HepG2 (cell line): Measurements from ENCODE around the gene ARSH. TPM values are rescaled to one million over a fixed set of nuclear protein-coding genes. Genes with fewer than 3 reads are reported as not detected.

Experiments used
- ATAC-seq: fragments of 200-7000 bp; cut with Tn5 transposase; 3 replicates; pipeline ENCODE4 v1.9.1; 2020; ENCODE audit warnings: mild to moderate bottlenecking, moderate library complexity
- BruUV-seq: library from RNA; stranded (reverse); fragments of 400-500 nt; replicated peaks from 2 replicates; lab custom pipeline; 2021; lab: Mats Ljungman, UMichigan
- CTCF ChIA-PET: fragments of 300-600 bp; formaldehyde crosslinking; extraction: SDS; loops from one replicate; lab custom pipeline; 2021; ENCODE audit warnings: low total read pairs, inconsistent platforms, low intra/inter-chr PET ratio; lab: Yijun Ruan, JAX
- POLR2A ChIA-PET: fragments of 350-600 bp; sonication (Branson Sonifier 250); formaldehyde crosslinking; loops from one replicate; lab custom pipeline; 2020; ENCODE audit warnings: antibody characterized with exemption, inconsistent platforms; lab: Yijun Ruan, JAX
- DNase-seq: peaks from one replicate; pipeline ENCODE4 v3.0.0-alpha.2; 2015; ENCODE audit warnings: low spot score
- FAIRE-seq: peaks from 3 replicates; lab custom pipeline; 2011; peaks lifted over from hg19 to GRCh38; lab: Jason Lieb, UNC
- H2AFZ ChIP-seq: one replicate; pipeline ENCODE4 v1.6.1; 2011; ENCODE audit warnings: low read length, inconsistent platforms
- H3K27ac ChIP-seq: fragments of 300-600 bp; 3 replicates; pipeline ENCODE4 v1.8.0; 2011; ENCODE audit warnings: mixed run types, mild to moderate bottlenecking, mixed read lengths, low read length, inconsistent platforms; ENCODE audit not compliant: insufficient read depth; ENCODE audit errors: extremely low read length
- H3K27me3 ChIP-seq, 2 experiments: fragments of 200-600 bp in 1 of 2; 2 replicates in 1 of 2; 3 replicates in 1 of 2; pipeline versions ENCODE4 v1.6.0 to v1.8.0; 2011; ENCODE audit warnings: low read length in 2 of 2, mild to moderate bottlenecking in 2 of 2, moderate library complexity in 2 of 2, inconsistent platforms in 1 of 2; ENCODE audit not compliant: insufficient read depth in 2 of 2, control insufficient read depth in 1 of 2
- H3K36me3 ChIP-seq, 2 experiments: fragments of 200-600 bp in 1 of 2; replicated peaks in 1 of 2; 2 replicates in 1 of 2; 3 replicates in 1 of 2; pipeline versions ENCODE4 v1.5.1 to v1.8.0; 2011; ENCODE audit warnings: low read length in 2 of 2, inconsistent platforms in 1 of 2; ENCODE audit not compliant: insufficient read depth in 2 of 2, control insufficient read depth in 1 of 2
- H3K4me1 ChIP-seq: 2 replicates; pipeline ENCODE4 v1.5.1; 2012; ENCODE audit warnings: low read length, inconsistent platforms; ENCODE audit not compliant: insufficient read depth
- H3K4me2 ChIP-seq: 2 replicates; pipeline ENCODE4 v1.6.0; 2011; ENCODE audit warnings: low read depth, low read length, inconsistent platforms
- H3K4me3 ChIP-seq, 3 experiments: fragments of 200-600 bp in 1 of 3; sonication (generic), shearing (Covaris generic) in 1 of 3; replicated peaks in 1 of 3; 2 replicates each; pipeline ENCODE4 v1.5.1; 2011 to 2016; ENCODE audit warnings: low read length in 3 of 3, inconsistent platforms in 2 of 3, low read depth in 2 of 3, mild to moderate bottlenecking in 2 of 3, control low read depth in 1 of 3, mixed read lengths in 1 of 3; ENCODE audit not compliant: insufficient read depth in 1 of 3
- H3K79me2 ChIP-seq: one replicate; pipeline ENCODE4 v1.6.1; 2011; ENCODE audit warnings: low read length, inconsistent platforms; ENCODE audit not compliant: insufficient read depth
- H3K9ac ChIP-seq: 2 replicates; pipeline ENCODE4 v1.6.0; 2011; ENCODE audit warnings: mild to moderate bottlenecking, low read depth, low read length, inconsistent platforms; ENCODE audit not compliant: insufficient read depth
- H3K9me3 ChIP-seq: 2 replicates; pipeline ENCODE4 v1.5.1; 2012; ENCODE audit warnings: mild to moderate bottlenecking, low read length
- H4K20me1 ChIP-seq: 2 replicates; pipeline ENCODE4 v1.6.0; 2011; ENCODE audit warnings: inconsistent platforms, mild to moderate bottlenecking, low read length, moderate library complexity; ENCODE audit not compliant: insufficient read depth
- ETV5 ChIP-seq: IDR thresholded peaks from 2 replicates; pipeline ENCODE4 v1.6.1; 2018; ENCODE audit warnings: missing biosample characterization, missing genetic modification reagents, inconsistent platforms, borderline replicate concordance
- FOXC1 ChIP-seq: sonication (generic); formaldehyde crosslinking; IDR thresholded peaks from 2 replicates; pipeline ENCODE4 v1.8.0; 2022; ENCODE audit warnings: mild to moderate bottlenecking, missing genetic modification reagents, borderline replicate concordance
- JUNB ChIP-seq: sonication (generic); formaldehyde crosslinking; IDR thresholded peaks from 2 replicates; pipeline ENCODE4 v1.8.0; 2022; ENCODE audit warnings: missing genetic modification reagents, mild to moderate bottlenecking, borderline replicate concordance
- MIER3 ChIP-seq: IDR thresholded peaks from 2 replicates; pipeline ENCODE4 v1.6.1; 2016; ENCODE audit warnings: missing compliant biosample characterization, borderline replicate concordance
- MXD4 ChIP-seq: IDR thresholded peaks from 2 replicates; pipeline ENCODE4 v1.6.1; 2016; ENCODE audit warnings: mild to moderate bottlenecking, missing biosample characterization, missing genetic modification reagents
- NONO ChIP-seq, 2 experiments: fragments of 450-650 bp in 1 of 2; sonication (generic) in 1 of 2; formaldehyde crosslinking in 1 of 2; IDR thresholded peaks in 1 of 2; conservative IDR thresholded peaks in 1 of 2; 2 replicates each; pipeline versions ENCODE4 v1.6.1 to v1.8.0; 2017 to 2022; ENCODE audit warnings: mild to moderate bottlenecking in 1 of 2, missing genetic modification reagents in 1 of 2, moderate library complexity in 1 of 2
- NR1H2 ChIP-seq: sonication (generic); formaldehyde crosslinking; IDR thresholded peaks from 2 replicates; pipeline ENCODE4 v1.8.1; 2022; ENCODE audit warnings: low read depth, missing genetic modification reagents, borderline replicate concordance
- PAX8 ChIP-seq: sonication (generic); formaldehyde crosslinking; IDR thresholded peaks from 2 replicates; pipeline ENCODE4 v1.8.0; 2022; ENCODE audit warnings: mild to moderate bottlenecking, missing genetic modification reagents, borderline replicate concordance
- RFX1 ChIP-seq: fragments of 450-650 bp; IDR thresholded peaks from 2 replicates; pipeline ENCODE4 v1.6.1; 2017
- SMARCE1 ChIP-seq: fragments of 450-650 bp; IDR thresholded peaks from 2 replicates; pipeline ENCODE4 v1.6.1; 2017; ENCODE audit warnings: borderline replicate concordance
- ZFP36L2 ChIP-seq: sonication (generic); formaldehyde crosslinking; IDR thresholded peaks from 2 replicates; pipeline ENCODE4 v1.4.0; 2020; ENCODE audit warnings: missing genetic modification reagents
- ZGPAT ChIP-seq: IDR thresholded peaks from 2 replicates; pipeline ENCODE4 v1.6.1; 2016; ENCODE audit warnings: mild to moderate bottlenecking
- ZNF530 ChIP-seq: sonication (generic); formaldehyde crosslinking; IDR thresholded peaks from 2 replicates; pipeline ENCODE4 v1.5.0; 2020; ENCODE audit warnings: low read depth, mild to moderate bottlenecking, missing genetic modification reagents
- ZNF550 ChIP-seq: sonication (generic); formaldehyde crosslinking; IDR thresholded peaks from 2 replicates; pipeline ENCODE4 v1.4.0; 2020; ENCODE audit warnings: mild to moderate bottlenecking, missing genetic modification reagents, borderline replicate concordance
- ZNF569 ChIP-seq: sonication (generic); formaldehyde crosslinking; IDR thresholded peaks from 2 replicates; pipeline ENCODE4 v1.5.0; 2020; ENCODE audit warnings: mild to moderate bottlenecking, missing genetic modification reagents, moderate library complexity, borderline replicate concordance
- ZNF770 ChIP-seq: sonication (generic); formaldehyde crosslinking; IDR thresholded peaks from 2 replicates; pipeline ENCODE4 v1.5.0; 2020; ENCODE audit warnings: mild to moderate bottlenecking, missing genetic modification reagents
- ZNF788 ChIP-seq: sonication (generic); formaldehyde crosslinking; IDR thresholded peaks from 2 replicates; pipeline ENCODE4 v1.5.0; 2020; ENCODE audit warnings: mild to moderate bottlenecking, missing genetic modification reagents, borderline replicate concordance
- WGBS: methylation state at CpG from one replicate; pipeline ENCODE4 v1.1.6; 2017; ENCODE audit warnings: low lambda C conversion rate; 5-methylcytosine and 5-hydroxymethylcytosine counted together
- in situ Hi-C: cut with HindIII; loops from 2 replicates; pipeline ENCODE4 v1.10.0; 2017; ENCODE audit warnings: low pct_unique_long_range_greater_than_20kb; ENCODE audit not compliant: extremely low pct_ligation_motif_present
- intact Hi-C: fragments of 100-400 bp; cut with micrococcal nuclease; formaldehyde crosslinking; loops from one replicate; pipeline ENCODE4 v1.10.0; 2022; ENCODE audit not compliant: unreplicated experiment
- polyA plus RNA-seq, 8 experiments: library from polyadenylated mRNA; depleted of rRNA in 3 of 8; stranded (reverse) in 7 of 8; unstranded in 1 of 8; fragments of >200 nt; fragmentation: Illumina TruSeq in 4 of 8; extraction: Trizol in 4 of 8; gene quantifications; 2 replicates each; pipeline versions ENCODE4 v1.2.1 to v1.2.3, GENCODE V29; 2011 to 2016; ENCODE audit warnings: low read depth in 4 of 8, missing spikeins in 1 of 8, mixed read lengths in 1 of 8; ENCODE audit not compliant: insufficient read depth in 1 of 8
- total RNA-seq, 5 experiments: library from RNA; depleted of rRNA; stranded (reverse); fragments of >200 nt; fragmentation: Illumina TruSeq; extraction: Trizol; gene quantifications; 2 replicates each; pipeline ENCODE4 v1.2.3, GENCODE V29; 2016; ENCODE audit warnings: low read depth in 1 of 5

Gene ARSH
- total and polyA plus RNA-seq, 2 of the 13 experiments (the other 11 are each of a cell fraction or from before 2014, with no cell fraction given) = not detected

- no peak for DNase-seq
- H3K9me3 ChIP-seq = no peaks in the 10 kb centered on the region
- ChIA-PET CTCF (no interaction called here), POLR2A (no interaction called here)
- no peak overlapping the region for H3K27ac ChIP-seq
- TF ChIP-seq MIER3 = no peak
- WGBS = 20% methylated on average over 3 of the region's 3 CpGs
- H3K4me2 ChIP-seq = no peak overlapping the region
- peaks cover 13% of the 10 kb centered on the region for H3K79me2 ChIP-seq
- no peak overlapping the region for H3K4me3 ChIP-seq
- no peaks in the 10 kb centered on the region for H4K20me1 ChIP-seq
- H2AFZ ChIP-seq = no peak overlapping the region
- H3K4me1 ChIP-seq = peaks cover 10% of the 10 kb centered on the region
- H3K36me3 ChIP-seq = no peaks in the 10 kb centered on the region
- no peak overlapping the region for H3K9ac ChIP-seq
- intact Hi-C loops (no loop called here), in situ Hi-C loops (no loop called here)
- H3K27me3 ChIP-seq = no peaks in the 10 kb centered on the region
- ATAC-seq = no peak
- FAIRE-seq = no peak
- no TSS peak for BruUV-seq
Observed at GRCh38 chrX:2967012-2967411, 39.3 kb upstream of the ARSH start.

- no peaks in the 10 kb centered on the region for H3K36me3 ChIP-seq
- 0 out of 2 replicates have a peak, but pooled peaks cover 6% of the 10 kb centered on the region for H3K4me1 ChIP-seq
- intact Hi-C loops (no loop called here), in situ Hi-C loops (no loop called here)
- no peak overlapping the region for H3K4me3 ChIP-seq
- DNase-seq = no peak
- ChIA-PET CTCF (no interaction called here), POLR2A (no interaction called here)
- H4K20me1 ChIP-seq = no peaks in the 10 kb centered on the region
- ATAC-seq = no peak
- BruUV-seq = no TSS peak
- H3K9ac ChIP-seq = no peak overlapping the region
- H3K27ac ChIP-seq = no peak overlapping the region
- H3K27me3 ChIP-seq = no peaks in the 10 kb centered on the region
- H3K9me3 ChIP-seq = no peaks in the 10 kb centered on the region
- 82% methylated on average over 14 of the region's 14 CpGs for WGBS
- H3K79me2 ChIP-seq = peaks cover 8% of the 10 kb centered on the region
- no peak for FAIRE-seq
- no peak overlapping the region for H3K4me2 ChIP-seq
- no peak overlapping the region for H2AFZ ChIP-seq
- TF ChIP-seq ETV5 (CRISPR knock-in tag) (no peak), PAX8 (no peak), ZNF550 (CRISPR knock-in tag) (no peak), ZNF770 (CRISPR knock-in tag) (no peak), ZNF569 (no peak), ZNF788 (CRISPR knock-in tag) (no peak), NR1H2 (CRISPR knock-in tag) (no peak), ZNF530 (CRISPR knock-in tag) (no peak), NONO (IDR thresholded peaks at IDR 0.05) (no peak), NONO (CRISPR knock-in tag; conservative IDR thresholded peaks at IDR 0.05) (no peak), SMARCE1 (no peak), MXD4 (no peak), FOXC1 (no peak), ZFP36L2 (CRISPR knock-in tag) (no peak), ZGPAT (no peak), JUNB (CRISPR knock-in tag) (no peak), RFX1 (no peak)
Observed at GRCh38 chrX:2967584-2967983, 38.8 kb upstream of the ARSH start.
